Measurements from ENCODE around the gene CPA1. TPM values are rescaled to one million over a fixed set of nuclear protein-coding genes. Genes with fewer than 3 reads are reported as not detected.
A peak's percentile ranks its signal among the peaks of the same experiment; 100 is the strongest.

The CPA1 gene
- total and polyA plus RNA-seq, 12 donors: 0.35 to 3.8 (median 2.7) TPM; not detected in 4

DNA sequence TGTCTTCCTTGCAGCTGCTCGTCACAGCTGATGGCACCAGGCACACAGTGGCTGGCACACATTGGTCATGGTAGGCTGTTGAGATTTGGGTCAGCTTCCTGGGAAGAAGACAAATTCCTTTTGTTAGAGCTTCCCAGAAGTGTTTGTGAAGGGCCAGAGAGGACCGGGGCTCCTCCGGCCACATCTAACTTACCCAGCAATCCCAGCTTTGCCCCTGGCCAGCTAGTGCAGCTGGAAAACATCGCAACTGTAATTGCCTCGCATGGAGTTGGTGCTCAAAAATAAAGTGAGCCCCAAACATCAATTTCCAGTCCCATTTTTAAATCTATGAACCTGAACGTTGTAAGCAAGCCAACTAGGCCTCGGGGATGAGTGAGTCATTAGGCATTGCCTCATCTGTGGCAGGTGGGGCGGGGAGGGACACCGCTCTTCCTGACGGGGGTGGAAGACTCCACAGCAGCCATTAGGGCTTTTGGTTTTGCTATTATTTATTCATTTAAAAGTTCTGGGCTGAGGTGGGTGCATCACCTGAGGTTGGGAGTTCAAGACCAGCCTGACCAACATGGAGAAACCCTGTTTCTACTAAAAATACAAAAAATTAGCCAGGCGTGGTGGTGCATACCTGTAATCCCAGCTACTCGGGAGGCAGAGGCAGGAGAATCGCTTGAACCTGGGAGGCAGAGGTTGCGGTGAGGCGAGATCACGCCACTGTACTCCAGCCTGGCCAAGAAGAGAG is 23.2 kb upstream of the CPA1 start:
- Histone ChIP-seq H3K9me3 (peaks cover 0 to 24% (median 10%) of the 10 kb centered on the region in 11 donors), H3K27ac (peak overlapping the region in 9 of 10 donors; percentile 18 to 88 (median 77)), H3K4me1 (peaks cover 0 to 29% (median 16%) of the 10 kb centered on the region in 9 donors), H3K4me3 (no peak overlapping the region), H3K27me3 (no peaks in the 10 kb centered on the region), H3K36me3 (no peaks in the 10 kb centered on the region)
- peak in 7 of 8 donors; percentile 40 to 76 (median 63) for ATAC-seq
- TF ChIP-seq, protein P1, sequence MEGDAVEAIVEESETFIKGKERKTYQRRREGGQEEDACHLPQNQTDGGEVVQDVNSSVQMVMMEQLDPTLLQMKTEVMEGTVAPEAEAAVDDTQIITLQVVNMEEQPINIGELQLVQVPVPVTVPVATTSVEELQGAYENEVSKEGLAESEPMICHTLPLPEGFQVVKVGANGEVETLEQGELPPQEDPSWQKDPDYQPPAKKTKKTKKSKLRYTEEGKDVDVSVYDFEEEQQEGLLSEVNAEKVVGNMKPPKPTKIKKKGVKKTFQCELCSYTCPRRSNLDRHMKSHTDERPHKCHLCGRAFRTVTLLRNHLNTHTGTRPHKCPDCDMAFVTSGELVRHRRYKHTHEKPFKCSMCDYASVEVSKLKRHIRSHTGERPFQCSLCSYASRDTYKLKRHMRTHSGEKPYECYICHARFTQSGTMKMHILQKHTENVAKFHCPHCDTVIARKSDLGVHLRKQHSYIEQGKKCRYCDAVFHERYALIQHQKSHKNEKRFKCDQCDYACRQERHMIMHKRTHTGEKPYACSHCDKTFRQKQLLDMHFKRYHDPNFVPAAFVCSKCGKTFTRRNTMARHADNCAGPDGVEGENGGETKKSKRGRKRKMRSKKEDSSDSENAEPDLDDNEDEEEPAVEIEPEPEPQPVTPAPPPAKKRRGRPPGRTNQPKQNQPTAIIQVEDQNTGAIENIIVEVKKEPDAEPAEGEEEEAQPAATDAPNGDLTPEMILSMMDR (IDR thresholded peaks at IDR 0.05): no peak
- no peak for DNase-seq
- whole genome bisulfite sequencing, 2 donors: 75 to 85% methylated on average over 16 of the region's 16 CpGs
- intact Hi-C loops (cut with DNase I): loop anchor here in 2 of 10 donors (10.0 kb wide), 2 partner anchors 78 to 82 kb away; no protein-coding TSS in a partner anchor

DNA sequence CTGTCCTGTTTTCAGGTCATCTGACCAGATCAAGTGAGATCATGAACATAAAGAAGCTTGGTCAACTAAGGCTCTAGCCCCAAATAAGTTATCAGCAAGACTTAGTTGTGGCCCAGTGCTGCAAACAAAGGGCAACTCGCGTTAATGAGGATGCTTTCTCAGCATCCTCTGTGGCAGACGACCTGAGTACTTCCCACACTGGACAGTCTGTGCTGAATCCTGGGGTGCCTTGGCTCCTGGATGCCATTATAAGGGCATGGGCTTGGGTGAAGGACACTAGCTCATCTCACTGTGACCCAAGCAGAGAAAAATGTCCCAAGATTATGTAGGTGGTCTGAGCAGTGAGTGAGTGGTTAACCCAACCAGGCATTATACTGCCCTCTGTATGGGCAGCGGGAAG is 21.8 kb upstream of the CPA1 start:
- TF ChIP-seq, protein P1 (IDR thresholded peaks at IDR 0.05): no peak
- 93 to 99% methylated on average over 4 of the region's 4 CpGs for WGBS, 2 donors
- intact Hi-C loops (cut with DNase I): loop anchor here in 2 of 10 donors (10.0 kb wide), 2 partner anchors 76 to 84 kb away; no protein-coding TSS in a partner anchor
- Histone ChIP-seq H3K4me1 (peaks cover 0 to 22% (median 13%) of the 10 kb centered on the region in 9 donors), H3K4me3 (no peak overlapping the region), H3K27me3 (no peaks in the 10 kb centered on the region), H3K36me3 (no peaks in the 10 kb centered on the region), H3K27ac (no peak overlapping the region), H3K9me3 (peaks cover 0 to 24% (median 10%) of the 10 kb centered on the region in 11 donors)
- no peak for ATAC-seq
- DNase-seq: no peak

DNA sequence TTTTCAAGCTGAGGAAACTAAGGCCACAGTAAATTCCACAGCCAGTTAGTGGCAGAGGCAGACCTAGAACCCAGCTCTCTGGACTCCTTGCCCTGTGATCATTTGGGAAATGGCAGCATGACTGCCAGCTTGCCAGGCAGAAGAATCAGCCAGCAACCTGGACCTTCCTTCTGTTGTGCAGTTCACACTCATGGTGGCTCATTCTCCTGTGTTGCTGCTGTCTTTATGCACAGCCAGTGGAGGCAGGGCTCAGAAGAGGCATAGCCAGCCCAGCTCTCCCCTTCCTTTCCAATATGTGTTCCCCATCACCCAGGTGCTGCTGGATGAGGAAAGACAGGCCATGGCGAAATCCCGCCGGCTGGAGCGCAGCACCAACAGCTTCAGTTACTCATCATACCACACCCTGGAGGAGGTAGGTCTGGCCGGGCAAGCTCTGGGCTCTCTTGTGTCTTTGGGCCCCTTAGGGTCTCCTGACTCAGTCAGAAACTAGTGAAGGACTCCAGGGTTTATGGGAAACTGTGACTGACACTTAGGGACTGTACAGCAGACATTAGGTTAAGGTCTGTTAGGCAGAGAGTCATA is 20.9 kb upstream of the CPA1 start:
- no peaks in the 10 kb centered on the region for H3K36me3 ChIP-seq
- peaks cover 0 to 22% (median 13%) of the 10 kb centered on the region in 9 donors for H3K4me1 ChIP-seq
- intact Hi-C loops (cut with DNase I): loop anchor here in 2 of 10 donors (10.0 kb wide), 2 partner anchors 75 to 85 kb away; no protein-coding TSS in a partner anchor
- H3K4me3 ChIP-seq: no peak overlapping the region
- TF ChIP-seq, protein P1 (IDR thresholded peaks at IDR 0.05): no peak
- ATAC-seq: no peak
- H3K27ac ChIP-seq: no peak overlapping the region
- H3K9me3 ChIP-seq: peaks cover 0 to 24% (median 10%) of the 10 kb centered on the region in 11 donors
- H3K27me3 ChIP-seq: no peaks in the 10 kb centered on the region
- DNase-seq: no peak
- WGBS, 2 donors: 96 to 97% methylated on average over 5 of the region's 5 CpGs

DNA sequence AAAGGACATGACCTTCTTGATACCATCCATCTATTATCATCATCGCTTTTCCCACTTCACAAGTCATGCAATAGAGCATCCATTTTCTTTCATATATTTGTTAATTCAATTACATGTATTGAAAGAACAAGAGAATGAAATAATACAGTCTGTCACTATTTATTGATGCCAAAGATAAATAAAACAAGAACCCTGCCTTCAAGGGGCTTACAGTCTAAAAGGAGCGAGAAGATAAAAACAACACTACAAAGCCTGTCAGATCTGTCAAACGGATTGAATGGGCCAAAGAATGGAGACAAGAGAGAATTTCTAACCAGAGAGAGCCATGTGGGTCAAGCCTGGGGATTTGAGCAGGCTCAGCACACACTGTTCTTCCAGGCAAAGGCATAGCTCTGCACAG is 19.8 kb upstream of the CPA1 start:
- Histone ChIP-seq H3K4me3 (no peak overlapping the region), H3K27me3 (no peaks in the 10 kb centered on the region), H3K27ac (no peak overlapping the region), H3K36me3 (no peaks in the 10 kb centered on the region), H3K4me1 (peaks cover 0 to 21% (median 13%) of the 10 kb centered on the region in 9 donors), H3K9me3 (peaks cover 0 to 24% (median 10%) of the 10 kb centered on the region in 11 donors)
- no peak for ATAC-seq
- DNase-seq: no peak
- WGBS, 2 donors: 92 to 93% methylated on average over 3 of the region's 3 CpGs
- TF ChIP-seq, protein P1 (IDR thresholded peaks at IDR 0.05): no peak
- intact Hi-C loops (cut with DNase I): loop anchor here in 1 of 10 donors (10.0 kb wide), 1 partner anchor 64 kb away; no protein-coding TSS in a partner anchor

All from heart right ventricle (tissue), 16 donors.